GM15510 (cell line): Measurements from ENCODE around the gene HSDL1.

ENCODE experiments used
- POLR2A ChIP-seq: IDR thresholded peaks from 3 replicates; pipeline ENCODE4 v1.6.1; 2011; ENCODE audit warnings: borderline replicate concordance; ENCODE audit not compliant: insufficient read length; ENCODE audit errors: extremely low read depth

HSDL1 gene

GRCh38 chr16:84159007-84159406 lies 14.0 kb upstream of the HSDL1 start:
- TF ChIP-seq POLR2A, result no peak

- TF ChIP-seq POLR2A, result no peak
Observed at GRCh38 chr16:84156342-84156784, 11.4 kb upstream of the HSDL1 start.

- TF ChIP-seq POLR2A, result no peak
Observed at GRCh38 chr16:84155771-84156170, 10.8 kb upstream of the HSDL1 start.

- no peak for TF ChIP-seq POLR2A
Observed at GRCh38 chr16:84155226-84155625, 10.2 kb upstream of the HSDL1 start.

- no peak for TF ChIP-seq POLR2A
Observed at GRCh38 chr16:84153660-84154214, 8.8 kb upstream of the HSDL1 start.

DNA sequence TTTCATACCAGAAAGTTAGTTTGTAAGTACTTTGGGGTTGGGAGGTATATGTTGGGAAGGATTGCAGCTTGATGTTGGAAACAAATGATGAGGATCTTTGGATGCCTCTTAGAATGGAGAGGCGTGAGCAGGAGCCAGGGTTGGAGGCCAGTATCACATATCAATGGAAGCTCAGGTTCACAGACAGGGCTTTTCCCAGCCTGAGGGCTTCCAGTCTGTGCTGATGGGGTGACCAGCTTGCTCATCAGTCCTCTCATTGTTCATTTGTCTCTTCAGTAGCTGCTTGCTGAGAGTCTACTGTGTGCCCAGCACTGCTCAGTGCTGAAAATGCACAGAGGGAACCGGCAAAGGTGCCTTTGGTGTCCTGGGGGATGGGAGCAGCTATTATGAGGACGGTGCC lies 5.9 kb upstream of the HSDL1 start:
- no peak for TF ChIP-seq POLR2A

GRCh38 chr16:84144209-84144858 lies 643 bp downstream of the HSDL1 start:
- TF ChIP-seq POLR2A, result no peak

- TF ChIP-seq POLR2A, result no peak
Observed at GRCh38 chr16:84143784-84144199, 1.2 kb downstream of the HSDL1 start.

GRCh38 chr16:84143081-84143480 lies 1.9 kb downstream of the HSDL1 start:
- no peak for TF ChIP-seq POLR2A

DNA sequence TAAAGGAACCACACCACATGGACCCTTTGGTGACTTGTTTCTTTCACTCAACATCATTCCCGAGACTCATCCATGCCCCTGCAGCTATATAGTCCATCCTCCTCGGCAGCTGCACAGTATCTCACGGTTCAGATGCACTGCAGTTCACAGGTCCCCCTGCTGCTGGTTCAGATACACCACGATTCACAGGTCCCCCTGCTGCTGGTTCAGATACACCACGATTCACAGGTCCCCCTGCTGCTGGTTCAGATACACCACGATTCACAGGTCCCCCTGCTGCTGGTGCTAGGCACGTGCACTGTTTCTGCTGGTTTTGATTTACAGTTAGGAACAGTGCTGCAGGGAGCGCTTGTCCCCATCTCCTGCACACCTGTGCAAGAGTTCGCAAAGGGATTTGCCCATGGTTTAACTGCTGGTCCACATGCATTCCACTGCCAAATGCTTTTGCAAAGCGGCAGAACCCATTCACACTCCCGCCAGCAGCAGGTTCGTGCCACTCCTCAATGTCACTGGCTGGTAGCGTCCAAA lies 3.8 kb downstream of the HSDL1 start:
- no peak for TF ChIP-seq POLR2A

- no peak for TF ChIP-seq POLR2A
Observed at GRCh38 chr16:84139628-84140258, 5.2 kb downstream of the HSDL1 start.

GRCh38 chr16:84138824-84139627 lies 6.0 kb downstream of the HSDL1 start:
- TF ChIP-seq POLR2A, result no peak

DNA sequence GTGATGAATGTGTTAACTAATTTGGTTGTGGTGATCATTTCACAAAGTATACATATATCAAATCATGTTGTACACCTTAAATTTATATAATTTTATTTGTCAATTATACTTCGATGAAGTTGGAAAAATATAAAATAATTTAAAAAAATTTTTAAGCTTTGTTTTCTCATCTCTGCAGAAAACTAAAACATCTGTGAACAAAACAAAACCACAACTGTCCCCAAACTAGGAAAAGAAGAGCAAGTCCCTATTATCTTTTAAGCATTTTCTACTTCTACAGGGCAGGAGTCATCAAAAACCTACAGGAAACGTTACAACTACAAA lies 6.5 kb downstream of the HSDL1 start:
- no peak for TF ChIP-seq POLR2A

- TF ChIP-seq POLR2A, result no peak
Observed at GRCh38 chr16:84137769-84138357, 7.1 kb downstream of the HSDL1 start.

DNA sequence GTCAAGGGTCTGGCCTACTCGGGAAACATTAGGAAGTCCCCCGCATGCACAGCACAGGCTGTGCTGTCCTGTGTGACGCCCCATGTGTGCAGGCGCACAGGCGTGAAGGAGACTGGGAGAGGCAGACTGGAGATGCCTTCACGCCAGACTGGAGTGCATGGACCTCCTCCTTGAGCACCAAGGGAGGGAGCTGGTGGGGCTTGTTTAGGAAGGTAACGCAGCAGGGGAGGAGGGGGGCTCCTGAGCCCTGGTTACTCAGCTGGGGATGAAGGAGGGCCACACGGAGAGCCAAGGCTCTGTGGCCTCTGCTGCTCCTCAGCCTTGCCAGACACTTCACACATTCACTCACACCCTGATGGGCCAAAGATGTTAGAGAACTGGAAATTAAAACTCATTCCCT lies 7.7 kb downstream of the HSDL1 start:
- TF ChIP-seq POLR2A, result no peak
